ENCODE data around the gene CMIP.

GRCh38 chr16:81639348-81639747, 194.7 kb downstream of the CMIP start:
- TF ChIP-seq POLR2AphosphoS5 (IDR thresholded peaks at IDR 0.05) (no peak), REST (IDR thresholded peaks at IDR 0.05; ENCODE audit: borderline replicate concordance) (no peak)
